A673 (cell line): Measurements from ENCODE around the gene DLG5.

Experiments used
- EZH2 ChIP-seq: fragments of 200-600 bp; sonication (generic); IDR thresholded peaks from 2 replicates; pipeline ENCODE4 v1.6.1; 2017; ENCODE audit warnings: borderline replicate concordance, low read depth, mild to moderate bottlenecking, mixed read lengths, antibody characterized with exemption, low read length; ENCODE audit not compliant: poor library complexity, severe bottlenecking
- TF ChIP-seq, protein P1 (sequence below): fragments of 300-800, 200-600 bp; sonication (generic); conservative IDR thresholded peaks from 2 replicates; pipeline ENCODE4 v1.5.1; 2017; ENCODE audit warnings: low read depth, mild to moderate bottlenecking, antibody characterized with exemption, low read length, moderate library complexity, mixed read lengths

DNA sequence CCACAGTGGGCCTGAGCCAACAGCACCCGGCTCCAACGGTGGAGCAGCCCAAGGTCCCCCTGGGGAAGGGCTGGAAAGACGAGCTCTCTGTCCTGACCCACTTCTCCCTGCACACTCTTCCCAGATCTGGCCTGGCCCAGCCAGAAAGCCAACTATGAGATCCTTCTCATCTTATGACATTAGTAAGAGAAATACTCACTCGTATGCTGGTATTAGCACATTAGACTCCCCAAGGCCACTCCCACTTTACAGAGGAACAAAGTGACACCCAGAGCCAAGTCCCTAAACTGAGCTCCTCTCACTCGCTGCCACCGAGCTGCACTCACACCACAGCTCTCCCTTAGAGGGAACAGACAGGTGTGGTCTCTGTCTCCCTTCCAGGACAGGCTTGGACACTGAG is 24.8 kb downstream of the DLG5 start:
- TF ChIP-seq, protein P1, sequence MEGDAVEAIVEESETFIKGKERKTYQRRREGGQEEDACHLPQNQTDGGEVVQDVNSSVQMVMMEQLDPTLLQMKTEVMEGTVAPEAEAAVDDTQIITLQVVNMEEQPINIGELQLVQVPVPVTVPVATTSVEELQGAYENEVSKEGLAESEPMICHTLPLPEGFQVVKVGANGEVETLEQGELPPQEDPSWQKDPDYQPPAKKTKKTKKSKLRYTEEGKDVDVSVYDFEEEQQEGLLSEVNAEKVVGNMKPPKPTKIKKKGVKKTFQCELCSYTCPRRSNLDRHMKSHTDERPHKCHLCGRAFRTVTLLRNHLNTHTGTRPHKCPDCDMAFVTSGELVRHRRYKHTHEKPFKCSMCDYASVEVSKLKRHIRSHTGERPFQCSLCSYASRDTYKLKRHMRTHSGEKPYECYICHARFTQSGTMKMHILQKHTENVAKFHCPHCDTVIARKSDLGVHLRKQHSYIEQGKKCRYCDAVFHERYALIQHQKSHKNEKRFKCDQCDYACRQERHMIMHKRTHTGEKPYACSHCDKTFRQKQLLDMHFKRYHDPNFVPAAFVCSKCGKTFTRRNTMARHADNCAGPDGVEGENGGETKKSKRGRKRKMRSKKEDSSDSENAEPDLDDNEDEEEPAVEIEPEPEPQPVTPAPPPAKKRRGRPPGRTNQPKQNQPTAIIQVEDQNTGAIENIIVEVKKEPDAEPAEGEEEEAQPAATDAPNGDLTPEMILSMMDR, result no peak
- TF ChIP-seq EZH2, result no peak
